NCI-H1092 treated with DMSO at 0.1 percent for 48 hours (cell line): ENCODE measurements around the gene CXorf65.

Experiments used
- DNase-seq: peaks from one replicate; lab custom pipeline; 2025; lab: John Stamatoyannopoulos, UW

Gene CXorf65

DNA sequence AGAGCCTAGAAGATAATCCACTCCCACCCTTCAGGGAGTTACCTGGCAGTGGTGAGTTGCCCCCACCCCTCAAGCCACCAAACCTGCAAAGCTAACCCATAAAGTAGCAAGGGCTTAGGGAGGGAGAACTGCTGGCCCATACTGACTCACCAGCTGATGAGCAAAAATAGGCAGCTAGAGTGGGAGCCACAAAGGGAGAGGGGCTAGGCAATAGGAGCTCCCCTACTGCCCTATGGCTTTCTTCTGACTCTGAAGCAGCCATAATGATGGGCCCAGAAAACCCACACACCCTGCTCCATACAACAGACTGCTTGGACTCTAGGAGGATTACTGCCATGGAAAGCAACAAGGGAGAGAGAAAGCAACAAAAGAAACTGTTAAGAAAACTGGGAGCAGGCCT is 46.4 kb downstream of the CXorf65 start:
- no peak for DNase-seq

DNA sequence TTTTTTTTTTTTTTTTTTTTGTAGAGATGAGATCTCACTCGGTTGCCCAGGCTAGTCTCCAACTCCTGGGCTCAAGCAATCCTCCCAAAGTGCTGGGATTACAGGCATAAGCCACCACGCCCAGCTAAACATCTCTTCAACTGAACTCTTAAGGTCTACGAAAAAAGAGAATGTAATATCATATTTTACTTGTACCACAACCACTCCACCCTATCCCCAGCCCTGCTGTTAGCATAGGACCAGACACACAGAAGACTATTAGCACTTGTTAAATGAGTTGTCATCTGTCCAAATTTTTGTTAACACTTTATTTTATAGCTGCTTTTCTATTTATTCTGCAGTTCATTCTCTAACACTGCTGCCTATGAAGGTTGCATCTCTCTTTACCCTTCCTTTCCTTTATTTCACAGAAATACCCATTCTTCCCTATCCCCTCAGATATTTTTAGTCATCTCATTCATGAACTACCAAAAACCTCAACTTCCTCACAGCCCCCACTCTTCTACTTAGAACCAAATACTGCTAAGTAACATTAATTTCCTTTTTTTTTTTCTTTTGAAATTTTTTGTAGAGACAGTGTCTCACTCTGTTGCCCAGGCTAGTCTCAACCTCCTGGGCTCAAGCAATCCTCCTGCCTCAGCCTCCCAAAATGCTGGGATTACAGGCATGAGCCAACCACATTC is 48.6 kb downstream of the CXorf65 start:
- DNase-seq, result no peak

DNA sequence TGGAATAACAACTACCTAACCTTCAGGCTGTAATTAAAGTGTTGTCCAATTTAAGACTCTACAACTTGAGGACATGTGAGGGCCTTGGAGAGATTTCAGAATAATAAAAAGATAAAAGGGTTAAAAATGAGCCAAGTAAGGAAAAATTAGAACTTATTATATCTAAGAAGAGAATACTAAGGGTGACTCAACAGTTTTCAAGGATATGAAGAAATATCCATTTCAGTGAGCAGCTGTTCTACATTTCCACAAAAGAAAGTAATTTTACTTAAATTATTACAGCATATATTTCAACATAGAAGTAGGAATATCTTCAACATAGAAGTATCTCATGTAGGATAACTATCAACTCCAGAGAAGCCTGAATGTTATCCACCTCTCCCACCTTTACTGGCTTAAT is 49.7 kb downstream of the CXorf65 start:
- DNase-seq, result no peak
